A204.1 (cell line): ENCODE measurements around the gene GAS7.
"Not testable (repeated sequence)": the region's sequence is repeated elsewhere in the genome, so short reads cannot be mapped to it uniquely, and the experiment has no call there.

Experiments used
- FAIRE-seq: peaks from 2 replicates; lab custom pipeline; 2012; peaks lifted over from hg19 to GRCh38; lab: Jason Lieb, UNC

GAS7 gene

DNA sequence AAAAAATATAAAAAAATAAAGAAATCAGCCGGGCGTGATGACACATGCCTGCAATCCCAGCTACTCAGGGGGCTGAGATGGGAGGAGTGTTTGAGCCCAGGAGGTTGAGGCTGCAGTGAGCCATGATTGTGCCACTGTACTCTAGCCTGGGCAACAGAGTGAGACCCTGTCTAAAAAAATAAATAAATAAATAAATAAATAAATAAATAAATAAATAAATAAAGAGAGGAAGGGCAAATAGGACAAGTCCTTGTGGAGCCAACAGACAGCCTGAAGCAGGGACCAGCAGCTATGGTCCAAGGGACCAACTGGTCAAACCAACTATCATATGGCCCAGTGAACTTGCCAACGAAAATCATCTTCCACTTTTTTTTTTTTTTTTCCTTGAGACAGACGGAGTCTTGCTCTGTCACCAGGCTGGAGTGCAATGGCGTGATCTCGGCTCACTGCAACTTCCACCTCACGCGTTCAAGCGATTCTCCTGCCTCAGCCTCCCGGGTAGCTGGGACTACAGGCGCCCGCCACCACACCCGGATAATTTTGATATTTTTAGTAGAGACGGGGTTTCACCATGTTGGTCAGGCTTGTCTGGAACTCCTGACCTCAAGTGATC lies 181.3 kb downstream of the GAS7 start:
- not testable (repeated sequence) for FAIRE-seq

DNA sequence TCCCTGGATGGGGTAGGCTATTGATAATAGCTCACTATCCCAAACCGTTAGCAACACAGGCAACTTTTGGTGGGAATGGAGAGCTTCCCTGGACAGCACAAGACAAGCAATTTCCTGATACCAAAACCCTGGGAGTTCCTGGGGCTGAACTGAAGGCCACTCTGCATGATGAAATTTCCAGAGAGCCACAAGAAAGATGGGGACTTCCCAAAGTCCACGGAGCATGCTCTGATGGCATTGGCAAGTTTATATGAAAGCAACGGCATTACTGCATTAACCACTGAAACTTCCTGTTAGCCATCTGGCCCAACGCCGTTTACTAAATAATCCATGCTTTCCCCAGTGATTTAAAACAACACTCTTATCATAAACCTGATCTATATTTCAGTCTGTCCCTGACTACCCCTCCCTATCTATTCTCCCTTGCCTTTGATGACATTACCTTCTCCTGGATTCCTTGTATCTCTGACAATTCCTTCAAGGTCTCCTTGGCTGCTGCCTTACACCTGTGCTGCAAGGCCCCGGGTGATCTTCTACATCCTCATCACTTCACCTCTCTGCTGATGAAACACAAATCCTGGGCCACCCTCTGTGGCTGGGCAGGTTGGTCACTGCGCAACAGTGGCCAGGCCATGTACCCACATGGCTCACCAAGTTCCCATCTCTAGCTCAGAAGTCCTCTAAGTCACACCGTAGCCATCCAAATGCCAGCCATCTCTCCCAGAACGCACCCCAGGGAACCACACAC lies 184.9 kb downstream of the GAS7 start:
- FAIRE-seq: no peak

DNA sequence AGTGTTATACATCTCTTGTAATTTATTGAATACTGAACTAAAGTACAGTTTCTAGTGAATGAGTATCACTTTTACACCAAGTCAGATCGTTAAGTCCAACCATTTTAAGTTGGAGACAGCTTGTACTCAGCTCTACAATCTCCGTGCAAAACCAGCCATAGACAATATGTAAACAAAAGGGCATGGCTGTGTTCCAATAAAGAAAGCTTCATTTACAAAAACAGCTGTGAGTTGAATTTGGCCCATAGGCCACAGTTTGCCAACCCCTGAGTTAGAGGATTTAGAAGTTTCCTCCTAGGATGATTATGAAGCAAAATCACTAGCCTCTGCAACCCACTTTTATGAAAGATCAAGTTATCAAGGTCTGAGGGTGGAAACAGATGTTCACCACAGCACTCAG lies 187.7 kb downstream of the GAS7 start:
- FAIRE-seq: no peak

DNA sequence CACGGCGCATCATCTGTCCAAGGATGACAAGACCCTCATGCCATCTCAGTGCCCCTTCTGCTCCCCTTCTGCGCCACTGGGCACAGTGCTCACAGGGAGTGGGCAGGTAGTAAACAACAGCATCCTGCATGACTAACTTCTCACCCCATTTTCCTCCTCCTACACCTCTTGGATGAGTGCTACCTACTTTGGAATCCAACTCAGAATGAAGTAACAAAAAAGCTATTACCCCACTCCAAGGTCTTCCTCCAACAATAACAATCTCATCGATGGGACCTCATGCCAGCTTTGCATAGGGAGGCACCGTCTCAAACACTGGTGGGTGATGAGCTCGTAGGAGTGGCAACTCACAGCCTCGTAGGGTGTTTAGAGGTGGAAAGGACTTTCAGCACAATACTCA lies 194.7 kb downstream of the GAS7 start:
- no peak for FAIRE-seq

DNA sequence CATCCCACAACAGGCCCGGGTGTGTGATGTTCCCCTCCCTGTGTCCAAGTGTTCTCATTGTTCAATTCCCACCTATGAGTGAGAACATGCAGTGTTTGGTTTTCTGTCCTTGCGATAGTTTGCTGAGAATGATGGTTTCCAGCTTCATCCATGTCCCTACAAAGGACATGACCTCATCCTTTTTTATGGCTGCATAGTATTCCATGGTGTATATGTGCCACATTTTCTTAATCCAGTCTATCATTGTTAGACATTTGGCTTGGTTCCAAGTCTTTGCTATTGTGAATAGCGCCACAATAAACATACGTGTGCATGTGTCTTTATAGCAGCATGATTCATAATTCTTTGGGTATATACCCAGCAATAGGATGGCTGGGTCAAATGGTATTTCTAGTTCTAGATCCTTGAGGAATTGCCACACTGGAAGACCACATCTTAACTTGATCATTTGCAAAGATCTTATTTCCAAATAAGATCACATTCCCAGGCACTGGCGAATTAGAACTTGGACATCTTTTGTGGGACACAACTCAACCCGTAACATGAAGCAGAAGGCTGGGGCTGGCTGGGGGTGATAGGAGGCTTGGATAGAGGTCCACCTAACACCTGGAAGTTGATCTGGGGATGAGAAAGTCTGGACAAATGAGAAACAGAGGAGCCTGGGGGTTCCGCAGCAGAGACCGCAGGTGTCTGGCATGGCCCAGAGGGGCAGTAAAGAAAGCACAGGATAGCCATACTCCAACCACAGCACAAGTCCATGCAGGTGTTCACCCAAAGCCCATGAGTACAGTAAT lies 195.6 kb downstream of the GAS7 start:
- not testable (repeated sequence) for FAIRE-seq

DNA sequence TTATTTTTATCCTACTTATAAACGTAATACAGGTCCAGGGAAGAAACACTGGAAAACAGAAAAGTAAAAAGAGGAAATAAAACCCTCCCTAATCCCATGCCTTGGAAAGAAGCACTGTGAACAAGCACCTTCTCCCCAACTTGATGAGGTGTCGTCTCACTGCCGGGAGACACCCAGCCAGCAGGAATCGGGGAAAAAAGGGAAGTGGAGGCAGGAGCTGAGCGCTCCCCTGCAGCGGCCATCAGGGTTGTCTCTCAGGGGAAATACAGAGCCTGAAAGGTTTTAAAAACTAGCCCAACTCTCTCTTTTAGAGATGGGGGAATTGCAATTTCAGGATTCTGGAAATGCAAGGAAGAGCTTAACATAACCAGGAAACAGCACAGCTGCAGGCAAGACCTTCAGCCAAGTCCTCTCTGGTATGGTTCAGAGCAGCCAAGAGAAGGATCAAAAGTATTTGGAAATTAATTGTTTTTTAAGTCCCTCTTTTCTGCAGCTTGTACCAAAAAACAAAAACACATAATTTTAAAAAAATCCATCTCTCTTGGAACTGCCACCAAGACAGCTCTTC lies 197.0 kb downstream of the GAS7 start:
- FAIRE-seq: no peak

DNA sequence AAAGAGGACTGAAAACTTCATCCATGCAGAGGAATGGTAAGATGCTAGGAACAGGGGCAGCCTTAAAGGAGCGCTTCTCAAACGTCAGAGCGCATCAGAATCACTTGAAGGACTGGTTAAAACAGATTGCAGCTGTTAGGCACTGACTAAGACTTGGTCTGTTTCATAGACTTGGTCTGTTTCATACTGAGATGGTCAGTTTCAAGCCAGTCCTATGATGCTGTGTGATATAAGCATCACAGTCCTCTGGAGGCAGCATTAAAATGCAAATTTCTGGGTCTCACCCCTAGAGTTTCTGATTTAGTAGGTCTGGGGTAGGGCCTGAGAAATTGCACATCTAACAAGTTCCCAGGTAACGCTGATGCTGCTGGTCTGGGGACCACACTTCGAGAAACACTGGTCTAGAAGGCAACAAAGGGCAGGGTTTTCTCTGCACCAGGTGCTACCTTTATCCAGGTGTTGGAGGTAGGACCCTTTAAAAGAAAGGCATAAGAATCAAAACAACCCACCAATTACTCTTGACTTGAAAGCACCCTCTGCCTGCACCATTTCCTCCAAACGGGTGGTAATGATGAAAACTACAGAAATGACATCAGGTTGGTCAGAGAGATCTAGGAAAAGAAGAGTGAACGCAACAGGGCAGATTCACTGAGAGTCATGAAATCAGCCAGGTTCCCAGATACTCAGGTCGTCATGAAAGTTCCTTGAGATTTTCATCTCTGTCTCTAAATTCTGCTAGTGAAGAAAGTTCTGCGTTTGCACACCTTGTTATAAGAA lies 198.3 kb downstream of the GAS7 start:
- no peak for FAIRE-seq

DNA sequence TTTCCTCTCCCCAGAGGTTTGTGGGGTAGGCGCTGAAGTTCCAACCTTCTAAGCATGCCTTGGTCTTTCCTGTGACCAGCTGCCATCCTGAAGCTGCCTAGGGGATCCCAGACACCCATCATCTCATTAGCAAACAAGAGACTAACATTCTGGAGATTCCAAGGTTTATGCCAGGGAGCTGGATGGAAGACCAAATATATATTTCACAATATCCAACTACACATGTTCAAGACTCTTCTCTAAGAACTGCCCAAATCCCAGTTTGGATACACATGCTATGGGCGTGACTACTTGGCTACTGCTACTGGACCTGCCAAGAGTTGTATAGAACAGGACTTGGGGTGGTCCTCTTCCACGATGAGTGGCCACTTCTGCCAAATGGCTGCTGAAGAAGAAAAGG lies 200.3 kb downstream of the GAS7 start:
- FAIRE-seq: no peak

DNA sequence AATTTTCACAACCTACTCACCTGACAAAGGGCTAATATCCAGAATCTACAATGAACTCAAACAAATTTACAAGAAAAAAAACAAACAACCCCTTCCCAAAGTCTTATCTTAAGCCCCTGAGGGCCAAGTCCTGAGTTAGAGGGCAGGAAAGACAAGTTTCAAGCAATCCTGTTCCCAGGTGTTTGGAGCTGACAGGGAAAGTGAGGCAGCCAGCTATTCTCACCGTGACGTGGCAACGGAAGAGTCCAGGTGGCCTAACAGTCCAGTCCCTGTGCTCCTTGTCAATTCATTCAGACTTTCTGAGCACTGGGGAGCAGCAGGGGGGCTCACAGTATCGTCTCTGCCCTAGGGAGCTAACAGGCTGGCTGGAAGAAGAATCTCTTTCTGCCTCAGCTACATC lies 203.6 kb downstream of the GAS7 start:
- FAIRE-seq: no peak

DNA sequence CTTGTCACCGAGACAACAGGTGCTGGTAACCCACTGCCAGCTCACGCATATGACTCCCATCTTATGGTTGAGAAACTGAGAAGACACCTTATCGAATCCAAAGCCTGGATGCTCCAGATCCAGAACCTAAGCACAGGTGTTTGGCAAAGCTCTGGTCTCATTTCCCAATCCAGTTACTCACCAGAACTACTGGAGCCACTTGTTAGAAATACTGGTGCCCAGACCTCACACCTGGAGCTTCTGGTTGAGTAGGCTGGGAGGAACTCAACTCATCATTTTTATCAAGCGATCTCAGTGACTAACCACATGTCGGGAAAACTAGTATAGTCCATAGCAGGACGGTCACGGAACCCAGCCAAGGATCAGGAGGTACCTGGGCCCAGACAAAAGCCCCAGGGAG lies 206.6 kb downstream of the GAS7 start:
- FAIRE-seq: no peak

DNA sequence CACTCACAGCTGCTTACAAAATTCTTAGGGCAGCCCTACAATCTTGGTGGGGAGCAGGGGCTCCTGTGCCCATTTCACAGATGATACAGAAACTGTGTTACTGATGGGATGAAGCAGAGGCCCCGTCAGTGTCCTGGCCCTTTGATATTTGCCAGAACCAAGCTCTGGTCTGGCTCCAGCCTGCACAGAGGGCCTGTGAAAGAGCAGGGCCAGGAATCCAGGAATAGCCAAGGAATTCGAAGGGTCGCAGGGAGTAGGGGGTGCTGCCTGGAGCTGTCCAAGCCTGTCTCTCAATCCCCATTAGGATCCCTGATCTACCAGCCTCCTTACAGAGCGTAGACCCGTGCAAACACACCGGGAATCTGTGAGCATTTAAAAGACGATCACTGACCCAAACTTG lies 207.1 kb downstream of the GAS7 start:
- no peak for FAIRE-seq

DNA sequence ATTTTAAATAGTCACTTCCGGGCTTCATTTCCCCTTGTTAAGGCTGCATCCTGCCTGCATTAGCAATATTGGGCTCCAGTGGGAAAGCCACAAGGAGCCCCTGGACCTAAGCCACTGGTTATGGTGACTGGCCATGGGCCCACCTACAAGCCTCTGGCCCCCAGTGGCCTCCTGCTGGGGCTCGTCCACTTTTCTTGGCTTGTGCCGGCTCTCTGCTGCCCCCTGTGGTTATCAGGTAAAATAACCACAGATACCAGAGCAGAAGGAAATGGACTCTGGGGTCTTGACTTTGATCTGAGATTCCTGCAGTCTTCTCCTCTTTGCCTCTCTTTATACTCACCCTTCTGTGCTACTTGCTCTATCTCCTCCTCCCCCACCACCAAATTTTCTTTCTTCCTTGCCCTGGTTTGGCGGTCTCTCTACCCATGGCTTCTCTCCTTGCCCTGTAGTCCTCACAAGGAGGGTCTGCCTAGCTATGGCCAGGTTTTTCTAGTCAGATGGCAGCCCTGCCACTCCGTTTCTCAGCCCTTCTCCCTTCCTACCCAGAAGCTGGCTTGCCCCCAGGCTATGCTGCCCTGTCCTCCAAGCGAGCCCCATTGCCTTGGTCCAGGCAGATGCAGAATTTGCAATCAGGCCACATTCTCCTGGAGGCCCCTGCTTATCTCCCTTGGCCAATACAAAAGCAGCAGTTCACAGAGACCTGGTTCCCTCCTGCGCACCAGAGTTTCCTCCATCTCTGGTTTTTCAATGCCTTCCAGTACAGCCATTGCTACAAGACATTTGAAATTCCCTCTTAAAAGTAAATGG lies 210.4 kb downstream of the GAS7 start:
- FAIRE-seq: no peak

DNA sequence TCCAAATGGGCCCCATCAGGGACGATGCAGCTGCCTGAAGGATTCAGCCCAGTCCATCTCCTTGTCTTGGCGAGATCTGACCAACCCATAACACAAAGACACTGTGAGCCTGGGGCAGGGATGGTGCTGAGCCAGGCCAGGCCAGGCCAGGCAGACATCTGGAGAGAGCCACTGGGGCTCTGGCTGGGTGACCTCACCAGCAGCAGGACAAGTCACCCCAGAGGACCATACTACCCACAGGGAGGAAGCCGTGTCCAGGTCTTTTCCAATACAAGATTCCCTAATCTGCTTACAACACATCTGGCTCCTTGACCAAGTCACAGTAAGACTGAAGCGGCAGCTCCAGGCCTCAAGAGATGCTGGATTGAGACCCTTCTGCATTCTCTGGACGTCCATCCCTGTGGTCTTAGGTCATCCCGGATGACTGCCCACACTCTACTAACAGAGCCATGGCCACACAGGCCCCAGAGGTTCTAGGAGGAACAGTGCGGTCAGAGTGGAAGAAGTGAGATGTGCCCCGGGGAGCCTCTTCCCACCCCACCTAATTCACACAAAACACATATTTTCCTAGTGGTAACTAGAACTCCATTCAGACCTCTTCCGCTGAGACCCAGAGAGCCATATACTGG lies 211.5 kb downstream of the GAS7 start:
- no peak for FAIRE-seq

DNA sequence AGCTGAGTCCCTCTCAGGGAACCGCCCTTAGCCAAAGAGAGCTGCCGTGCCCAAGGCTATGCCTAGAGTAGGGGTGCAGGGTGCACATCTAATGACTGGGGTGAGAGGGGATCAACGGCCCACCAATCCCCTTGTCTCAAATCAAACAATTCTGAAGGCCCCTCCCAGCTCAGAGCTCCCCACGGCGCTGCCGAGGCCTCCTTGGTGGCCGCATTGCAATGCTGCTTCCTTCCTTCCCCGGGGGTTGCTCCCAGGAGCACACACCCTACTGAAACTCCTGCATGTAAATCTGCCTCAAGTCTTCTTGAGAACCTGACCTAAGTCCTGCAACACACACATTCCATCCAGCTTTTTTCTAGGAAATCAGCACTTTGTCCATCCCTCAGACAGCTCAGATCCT lies 212.8 kb downstream of the GAS7 start:
- FAIRE-seq: no peak

DNA sequence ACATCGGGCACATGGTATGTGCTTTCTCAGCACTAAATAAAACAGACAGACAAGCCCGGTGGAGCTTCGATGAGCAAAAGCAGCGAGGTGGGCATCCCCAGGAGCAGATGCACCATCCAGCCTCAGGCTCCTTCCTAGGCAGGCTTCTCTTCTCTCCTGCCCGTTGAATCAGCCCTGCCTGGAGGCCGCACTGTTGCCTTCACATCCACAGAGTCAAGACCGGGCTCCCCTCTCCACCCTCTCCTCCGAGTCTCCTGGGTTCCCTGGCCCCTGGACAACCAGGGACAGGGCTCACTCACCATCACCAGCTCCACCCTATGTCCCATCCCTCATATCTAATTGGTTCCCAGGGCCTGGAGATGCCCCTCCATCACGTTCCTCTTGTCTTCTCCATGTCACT lies 213.6 kb downstream of the GAS7 start:
- FAIRE-seq: no peak

DNA sequence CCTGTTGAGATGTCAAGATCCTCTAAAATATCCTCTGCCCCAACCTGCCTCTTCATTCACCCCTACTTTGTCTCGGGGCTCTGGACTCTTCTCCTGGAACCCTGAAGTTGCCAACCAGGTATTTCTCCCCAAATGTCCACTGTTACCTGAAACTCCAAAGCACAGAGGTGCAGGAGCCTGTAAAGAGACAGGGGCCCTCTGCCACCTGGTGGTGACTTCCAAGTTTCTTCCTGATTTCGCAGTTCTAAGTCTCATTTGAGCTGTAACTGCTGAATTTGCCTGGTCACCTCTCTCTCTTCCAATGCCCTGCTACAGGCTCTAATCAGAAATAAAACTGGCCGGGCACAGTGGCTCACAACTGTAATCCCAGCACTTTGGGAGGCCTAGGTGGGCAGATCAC lies 216.2 kb downstream of the GAS7 start:
- no peak for FAIRE-seq

DNA sequence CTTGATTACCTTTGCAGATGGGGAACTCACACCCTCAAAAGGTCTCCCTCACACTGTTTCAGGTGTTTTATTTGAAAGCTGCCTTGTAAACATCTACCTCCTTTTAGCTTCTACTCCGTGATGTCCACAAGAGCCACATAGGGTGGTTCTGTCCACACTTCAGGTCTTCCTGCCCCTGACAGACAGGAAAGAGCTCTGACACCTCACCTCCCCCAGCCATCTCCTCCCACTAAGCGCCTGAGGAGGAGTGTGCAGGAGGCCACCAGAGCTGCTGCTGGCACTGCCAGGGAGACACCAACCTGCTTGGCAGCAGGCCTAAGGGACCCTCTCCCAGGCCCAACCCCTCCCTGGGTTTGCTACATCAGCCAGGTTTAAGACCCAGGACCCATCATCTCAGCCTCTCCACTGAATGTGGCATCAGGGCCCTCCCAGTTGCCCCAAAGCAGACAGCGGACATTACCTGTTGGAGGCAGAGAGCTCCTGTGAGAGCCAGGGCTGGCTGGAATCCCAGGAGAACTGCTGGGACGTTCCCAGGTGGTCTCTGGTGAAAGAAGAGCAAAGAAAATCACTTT lies 217.0 kb downstream of the GAS7 start:
- FAIRE-seq: no peak

DNA sequence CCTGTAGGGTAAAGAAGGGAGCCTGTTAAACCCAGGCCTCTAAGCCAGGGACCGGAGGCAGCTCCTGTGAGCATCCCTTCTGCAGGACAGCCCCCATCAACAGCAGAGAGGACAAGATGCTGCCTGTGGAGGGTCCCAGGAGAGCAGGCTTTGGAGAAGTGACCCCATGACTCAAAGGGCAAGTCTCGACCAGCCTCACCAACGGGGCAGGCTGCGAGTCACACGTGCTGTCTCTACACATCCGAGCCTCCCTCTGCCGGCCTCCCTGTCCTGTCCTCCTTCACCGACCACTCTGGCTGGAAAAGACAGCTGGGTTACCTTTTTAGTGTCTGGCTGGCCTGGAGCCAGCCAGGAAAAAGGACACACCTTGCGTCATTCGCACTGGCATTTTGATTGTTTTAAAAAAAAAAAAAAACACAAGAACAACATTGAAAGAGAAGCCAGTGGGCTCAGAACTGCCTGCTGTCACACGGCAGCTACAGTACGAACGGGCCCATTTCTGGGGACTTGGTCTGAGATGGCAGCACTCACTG lies 218.9 kb downstream of the GAS7 start:
- FAIRE-seq: no peak

DNA sequence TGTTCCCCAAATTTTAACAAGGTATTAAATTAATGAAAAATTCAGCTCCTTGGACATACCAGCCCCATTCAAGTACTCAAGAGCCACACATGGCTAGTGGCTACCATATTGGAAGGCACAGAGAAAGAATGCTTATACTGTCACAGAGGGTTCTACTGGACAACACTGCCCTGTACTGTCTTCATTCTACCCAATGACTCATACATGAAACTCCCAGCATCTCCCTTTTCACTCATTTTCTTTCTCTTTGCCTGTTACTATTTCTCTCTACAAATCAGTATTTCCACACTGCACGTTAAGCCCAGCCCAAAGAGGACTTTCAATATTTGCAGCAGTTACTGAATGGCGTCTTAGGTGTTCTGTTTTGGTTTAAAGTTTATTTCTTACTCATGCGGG lies 221.2 kb downstream of the GAS7 start:
- no peak for FAIRE-seq
